DLD1 (cell line): ENCODE results near the gene TBC1D22A.

Experiments
- in situ Hi-C: cut with HindIII; loops from 2 replicates; pipeline ENCODE4 v1.10.0; 2017; ENCODE audit warnings: low sequenced_read_pairs

TBC1D22A gene

GRCh38 chr22:47089374-47089773 lies 326.9 kb downstream of the TBC1D22A start:
- in situ Hi-C loops = no loop called here

GRCh38 chr22:47089796-47090460 lies 327.5 kb downstream of the TBC1D22A start:
- in situ Hi-C loops = no loop called here

GRCh38 chr22:47090591-47091245 lies 328.3 kb downstream of the TBC1D22A start:
- in situ Hi-C loops = no loop called here

- in situ Hi-C loops = no loop called here
Measured at GRCh38 chr22:47091246-47091651, 328.8 kb downstream of the TBC1D22A start.

GRCh38 chr22:47091921-47092700 lies 329.7 kb downstream of the TBC1D22A start:
- in situ Hi-C loops = no loop called here

GRCh38 chr22:47092896-47093311 lies 330.5 kb downstream of the TBC1D22A start:
- in situ Hi-C loops = no loop called here

GRCh38 chr22:47093720-47094119 lies 331.3 kb downstream of the TBC1D22A start:
- in situ Hi-C loops = no loop called here

- in situ Hi-C loops = no loop called here
Measured at GRCh38 chr22:47094861-47095330, 332.4 kb downstream of the TBC1D22A start.

- in situ Hi-C loops = no loop called here
Measured at GRCh38 chr22:47095395-47096122, 333.1 kb downstream of the TBC1D22A start.

- in situ Hi-C loops = no loop called here
Measured at GRCh38 chr22:47098121-47098520, 335.7 kb downstream of the TBC1D22A start.

GRCh38 chr22:47098554-47098953 lies 336.1 kb downstream of the TBC1D22A start:
- in situ Hi-C loops = no loop called here

GRCh38 chr22:47100019-47100418 lies 337.6 kb downstream of the TBC1D22A start:
- in situ Hi-C loops = no loop called here

- in situ Hi-C loops = no loop called here
Measured at GRCh38 chr22:47100646-47101200, 338.3 kb downstream of the TBC1D22A start.

- in situ Hi-C loops = no loop called here
Measured at GRCh38 chr22:47101321-47101885, 339.0 kb downstream of the TBC1D22A start.

GRCh38 chr22:47102081-47102480 lies 339.6 kb downstream of the TBC1D22A start:
- in situ Hi-C loops = no loop called here

GRCh38 chr22:47102648-47103047 lies 340.2 kb downstream of the TBC1D22A start:
- in situ Hi-C loops = no loop called here

GRCh38 chr22:47105085-47105484 lies 342.6 kb downstream of the TBC1D22A start:
- in situ Hi-C loops = no loop called here

- in situ Hi-C loops = no loop called here
Measured at GRCh38 chr22:47106806-47107205, 344.4 kb downstream of the TBC1D22A start.

- in situ Hi-C loops = no loop called here
Measured at GRCh38 chr22:47107431-47107830, 345.0 kb downstream of the TBC1D22A start.

GRCh38 chr22:47110817-47111443 lies 348.5 kb downstream of the TBC1D22A start:
- in situ Hi-C loops = no loop called here
